Measurements from ENCODE around the gene UQCRHL.

GRCh38 chr1:15803380-15803779 lies 4.1 kb downstream of the UQCRHL start:
- no peak for TF ChIP-seq LEF1 (IDR thresholded peaks at IDR 0.05; ENCODE audit: borderline replicate concordance)
- TF ChIP-seq BHLHE40 (IDR thresholded peaks at IDR 0.05; ENCODE audit: borderline replicate concordance), result no peak
- no peak for TF ChIP-seq SUZ12 (IDR thresholded peaks at IDR 0.05)
- TF ChIP-seq FOXA1 (IDR thresholded peaks at IDR 0.05), result no peak
- TF ChIP-seq TARDBP (IDR thresholded peaks at IDR 0.05), result no peak
- TF ChIP-seq L3MBTL2 (conservative IDR thresholded peaks at IDR 0.05), result no peak
- TF ChIP-seq FOXK2 (IDR thresholded peaks at IDR 0.05), result no peak
- no peak for TF ChIP-seq ZNF384 (IDR thresholded peaks at IDR 0.05)
- TF ChIP-seq FOXM1 (IDR thresholded peaks at IDR 0.05; ENCODE audit: borderline replicate concordance), result no peak
- no peak for TF ChIP-seq ELF4 (IDR thresholded peaks at IDR 0.05)
